GM12873 (cell line): ENCODE measurements around the gene PBX2.

ENCODE experiments used
- CTCF ChIP-seq: IDR thresholded peaks from 2 replicates; pipeline ENCODE4 v1.5.1; 2012; ENCODE audit warnings: low read depth, mild to moderate bottlenecking, moderate library complexity, low read length, control low read depth; ENCODE audit not compliant: insufficient read depth; ENCODE audit errors: missing control alignments

PBX2 gene

GRCh38 chr6:32154514-32155161 lies 35.4 kb downstream of the PBX2 start:
- TF ChIP-seq CTCF: peak; percentile 65

GRCh38 chr6:32153564-32154513 lies 36.2 kb downstream of the PBX2 start, which contains the start of gene PPT2:
Gene PPT2 (plus strand): TSS chr6:32154141. CDS start chr6:32154595, 454 bp downstream.
- peak; percentile 3 for TF ChIP-seq CTCF

GRCh38 chr6:32152769-32153563 lies 37.0 kb downstream of the PBX2 start:
- no peak for TF ChIP-seq CTCF

- no peak for TF ChIP-seq CTCF
Measured at GRCh38 chr6:32151863-32152768, 37.9 kb downstream of the PBX2 start, which contains the start of gene PRRT1. Gene PRRT1 (minus strand): TSS chr6:32151939. CDS start chr6:32151827, 112 bp downstream.

- no peak for TF ChIP-seq CTCF
Measured at GRCh38 chr6:32151181-32151862, 38.7 kb downstream of the PBX2 start.
